K562 (cell line): ENCODE measurements around the gene ETAA1. TPM values are rescaled to one million over a fixed set of nuclear protein-coding genes. Genes with fewer than 3 reads are reported as not detected.

ENCODE experiments used
- ATAC-seq: fragments of 200-7000 bp; cut with Tn5 transposase; 3 replicates; pipeline ENCODE4 v1.9.1; 2020; ENCODE audit warnings: moderate library complexity
- BruUV-seq: library from RNA; stranded (reverse); fragments of 400-500 nt; replicated peaks from 2 replicates; lab custom pipeline; 2021; lab: Mats Ljungman, UMichigan
- CTCF ChIA-PET: fragments of 300-600 bp; formaldehyde crosslinking; extraction: SDS; loops from one replicate; lab custom pipeline; 2021; ENCODE audit warnings: low intra/inter-chr PET ratio; lab: Yijun Ruan, JAX
- POLR2A ChIA-PET: fragments of 300-600, 350-650 bp; sonication (Branson Sonifier 250); formaldehyde crosslinking; extraction: SDS; loops from one replicate; lab custom pipeline; 2021; ENCODE audit warnings: antibody characterized with exemption, inconsistent platforms; lab: Yijun Ruan, JAX
- DNase-seq, 4 experiments: peaks; one replicate each; pipeline versions ENCODE4 v3.0.0 to v3.0.0-alpha.2; 2011 to 2018; ENCODE audit warnings: low spot score in 3 of 4, mixed read lengths in 3 of 4; ENCODE audit errors: extremely low read depth in 1 of 4
- FAIRE-seq: peaks from 2 replicates; lab custom pipeline; 2011; peaks lifted over from hg19 to GRCh38; lab: Jason Lieb, UNC
- H2AFZ ChIP-seq: 2 replicates; pipeline ENCODE4 v1.6.0; 2011; ENCODE audit warnings: low read depth, low read length, control low read depth, inconsistent platforms
- H3K27ac ChIP-seq: fragments of 200-600 bp; 3 replicates; pipeline ENCODE4 v1.8.0; 2011; ENCODE audit warnings: low read depth, mild to moderate bottlenecking, control low read depth, inconsistent platforms, low read length, moderate library complexity, mixed read lengths; ENCODE audit errors: extremely low read depth
- H3K27me3 ChIP-seq, 2 experiments: fragments of 300-600 bp in 1 of 2; 2 replicates in 1 of 2; 3 replicates in 1 of 2; pipeline versions ENCODE4 v1.6.0 to v1.8.0; 2011; ENCODE audit warnings: inconsistent platforms in 2 of 2, low read length in 2 of 2, mild to moderate bottlenecking in 1 of 2, mixed read lengths in 1 of 2, moderate library complexity in 1 of 2; ENCODE audit not compliant: control insufficient read depth in 2 of 2, insufficient read depth in 2 of 2
- H3K36me3 ChIP-seq: fragments of 300-600 bp; 3 replicates; pipeline ENCODE4 v1.8.0; 2011; ENCODE audit warnings: mild to moderate bottlenecking, low read length, inconsistent platforms; ENCODE audit not compliant: control insufficient read depth, insufficient read depth
- H3K4me1 ChIP-seq, 2 experiments: fragments of 200-600 bp in 1 of 2; replicated peaks in 1 of 2; 2 replicates in 1 of 2; 3 replicates in 1 of 2; pipeline versions ENCODE4 v1.5.1 to v1.8.0; 2011; ENCODE audit warnings: inconsistent platforms in 2 of 2, low read length in 2 of 2, mild to moderate bottlenecking in 1 of 2, mixed read lengths in 1 of 2, moderate library complexity in 1 of 2; ENCODE audit not compliant: control insufficient read depth in 2 of 2, insufficient read depth in 2 of 2
- H3K4me2 ChIP-seq: 2 replicates; pipeline ENCODE4 v1.6.1; 2011; ENCODE audit warnings: low read length, control low read depth, inconsistent platforms, mixed read lengths; ENCODE audit not compliant: insufficient read depth
- H3K4me3 ChIP-seq: fragments of 200-600 bp; sonication (generic), shearing (Covaris generic); 2 replicates; pipeline ENCODE4 v1.5.1; 2016; ENCODE audit warnings: control low read depth, inconsistent platforms
- H3K79me2 ChIP-seq: fragments of 200-600 bp; 3 replicates; pipeline ENCODE4 v1.8.0; 2011; ENCODE audit warnings: low read length, inconsistent platforms; ENCODE audit not compliant: control insufficient read depth, insufficient read depth
- H3K9ac ChIP-seq, 2 experiments: 2 replicates each; pipeline versions ENCODE4 v1.6.0 to v1.6.1; 2011; ENCODE audit warnings: low read depth in 2 of 2, low read length in 2 of 2, control low read depth in 1 of 2, inconsistent platforms in 1 of 2, mild to moderate bottlenecking in 1 of 2, mixed read lengths in 1 of 2; ENCODE audit not compliant: insufficient read depth in 1 of 2
- H3K9me1 ChIP-seq: one replicate; pipeline ENCODE4 v1.6.0; 2011; ENCODE audit warnings: inconsistent platforms, mild to moderate bottlenecking, low read length, moderate library complexity; ENCODE audit not compliant: control insufficient read depth, insufficient read depth
- H3K9me3 ChIP-seq: replicated peaks from 2 replicates; pipeline ENCODE4 v1.5.1; 2011; ENCODE audit warnings: low read depth, low read length, inconsistent platforms; ENCODE audit not compliant: control insufficient read depth, insufficient read depth
- H4K20me1 ChIP-seq: replicated peaks from 2 replicates; pipeline ENCODE4 v1.6.1; 2011; ENCODE audit warnings: low read length, inconsistent platforms, mixed read lengths; ENCODE audit not compliant: control insufficient read depth, insufficient read depth
- CHD4 ChIP-seq: fragments of 200-600 bp; sonication (generic); IDR thresholded peaks from 3 replicates; pipeline ENCODE4 v1.6.1; 2012; ENCODE audit warnings: low read depth, mild to moderate bottlenecking, mixed read lengths, low read length, inconsistent platforms; ENCODE audit not compliant: insufficient read depth, insufficient replicate concordance, poor library complexity, severe bottlenecking
- HDAC6 ChIP-seq: IDR thresholded peaks from 2 replicates; pipeline ENCODE4 v1.6.1; 2012; ENCODE audit warnings: low read depth, mild to moderate bottlenecking, control low read depth, inconsistent platforms, low read length, moderate library complexity
- HMBOX1 ChIP-seq: sonication (generic); IDR thresholded peaks from 2 replicates; pipeline ENCODE4 v1.6.1; 2016
- NFYB ChIP-seq: IDR thresholded peaks from 2 replicates; pipeline ENCODE4 v1.6.1; 2011; ENCODE audit warnings: mild to moderate bottlenecking, moderate library complexity; ENCODE audit not compliant: insufficient read length; ENCODE audit errors: extremely low read depth
- PTBP1 ChIP-seq: fragments of 200-400 bp; formaldehyde crosslinking; IDR thresholded peaks from 2 replicates; pipeline ENCODE4 v1.6.1; 2017; ENCODE audit warnings: low read depth, low read length
- WGBS: fragments of 100-300 bp; shearing (Covaris generic); methylation state at CpG from one replicate; pipeline ENCODE4 v1.1.6; 2016; ENCODE audit warnings: low coverage, mixed read lengths; ENCODE audit not compliant: insufficient coverage; ENCODE audit errors: missing lambda C conversion rate; 5-methylcytosine and 5-hydroxymethylcytosine counted together
- in situ Hi-C: fragments of 300-500 bp; cut with MboI; formaldehyde crosslinking; loops from 4 replicates; pipeline ENCODE4 v1.15.0; 2018; ENCODE audit warnings: inconsistent platforms, mixed read lengths
- intact Hi-C: fragments of 100-400 bp; cut with micrococcal nuclease; formaldehyde crosslinking; loops from 2 replicates; pipeline ENCODE4 v1.14.2; 2022
- polyA plus RNA-seq, 8 experiments: library from polyadenylated mRNA; depleted of rRNA in 4 of 8; stranded (reverse) in 5 of 8; unstranded in 3 of 8; fragments of >200 nt; fragmentation: Nextera tagmentation in 2 of 8; fragmentation: Illumina TruSeq in 1 of 8; extraction: Ambion mirVana in 2 of 8; extraction: Trizol in 1 of 8; gene quantifications; 2 replicates each; pipeline versions ENCODE4 v1.2.1 to v1.2.3, GENCODE V29; 2011 to 2014; ENCODE audit warnings: inconsistent platforms in 1 of 8, missing spikeins in 1 of 8
- total RNA-seq, 7 experiments: library from RNA; depleted of rRNA in 6 of 7; stranded (reverse); fragments of >200 nt in 6 of 7; fragmentation: Illumina TruSeq in 2 of 7; extraction: Trizol in 2 of 7; gene quantifications; 2 replicates each; pipeline versions ENCODE4 v1.2.1 to v1.2.3, GENCODE V29; 2011 to 2021; ENCODE audit warnings: low replicate concordance in 1 of 7

Gene ETAA1
- total and polyA plus RNA-seq, 9 of the 15 experiments (the other 6 are each of a cell fraction or from before 2014, with no cell fraction given), result 2.7 to 17.4 (median 10.5) TPM

DNA sequence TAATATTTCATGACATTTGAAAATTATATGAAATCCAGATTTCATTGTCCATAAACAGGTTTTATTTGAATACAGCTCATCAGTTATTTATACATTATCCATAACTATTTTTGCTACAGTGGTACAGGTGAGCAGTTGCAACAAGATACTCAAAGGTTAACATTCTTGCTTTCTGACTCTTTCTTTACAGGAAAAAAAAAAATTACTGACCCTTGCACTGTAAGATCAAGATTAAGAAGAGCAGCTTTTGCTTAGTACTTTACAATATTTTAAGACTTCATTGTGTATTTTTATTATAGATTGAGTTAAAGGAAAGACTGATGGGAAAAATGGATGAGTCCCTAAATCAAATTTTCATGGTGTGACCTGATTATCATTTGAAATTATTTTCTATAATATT, 11.2 kb downstream of the ETAA1 start (continued):
- TF ChIP-seq HDAC6 (no peak), NFYB (no peak), PTBP1 (no peak), HMBOX1 (no peak)
- TF ChIP-seq, all 486 proteins: peak for 0

- in situ Hi-C loops (no loop called here), intact Hi-C loops (no loop called here)
- BruUV-seq, result no TSS peak
- ChIA-PET CTCF (no interaction called here), POLR2A (no interaction called here)
- H3K9ac ChIP-seq, result no peak overlapping the region
- no peak overlapping the region for H3K4me2 ChIP-seq
- peaks cover 15% of the 10 kb centered on the region; the same call in 2 of the 3 replicates for H3K36me3 ChIP-seq
- no peaks in the 10 kb centered on the region for H3K27me3 ChIP-seq
- no peaks in the 10 kb centered on the region for H4K20me1 ChIP-seq
- DNase-seq (no peak), FAIRE-seq (no peak), ATAC-seq (no peak)
- no peak overlapping the region for H2AFZ ChIP-seq
- H3K4me1 ChIP-seq, result no peaks in the 10 kb centered on the region
- H3K9me1 ChIP-seq, result no peaks in the 10 kb centered on the region
- no peak overlapping the region for H3K27ac ChIP-seq
- H3K79me2 ChIP-seq, result no peaks in the 10 kb centered on the region
- no peak for TF ChIP-seq CHD4
- 58% methylated on average over 3 of the region's 3 CpGs for WGBS
- no peak overlapping the region for H3K4me3 ChIP-seq
- no peaks in the 10 kb centered on the region for H3K9me3 ChIP-seq
Measured at GRCh38 chr2:67412424-67412823, 15.3 kb downstream of the ETAA1 start.
